Pons (tissue), 1 donor: ENCODE measurements around the gene GPR3.
"Not testable (repeated sequence)": the region's sequence is repeated elsewhere in the genome, so short reads cannot be mapped to it uniquely, and the experiment has no call there.

Experiments
- DNase-seq: peaks from one replicate; pipeline ENCODE4 v3.0.0-alpha.2; 2016; ENCODE audit warnings: low spot score

The GPR3 gene

DNA sequence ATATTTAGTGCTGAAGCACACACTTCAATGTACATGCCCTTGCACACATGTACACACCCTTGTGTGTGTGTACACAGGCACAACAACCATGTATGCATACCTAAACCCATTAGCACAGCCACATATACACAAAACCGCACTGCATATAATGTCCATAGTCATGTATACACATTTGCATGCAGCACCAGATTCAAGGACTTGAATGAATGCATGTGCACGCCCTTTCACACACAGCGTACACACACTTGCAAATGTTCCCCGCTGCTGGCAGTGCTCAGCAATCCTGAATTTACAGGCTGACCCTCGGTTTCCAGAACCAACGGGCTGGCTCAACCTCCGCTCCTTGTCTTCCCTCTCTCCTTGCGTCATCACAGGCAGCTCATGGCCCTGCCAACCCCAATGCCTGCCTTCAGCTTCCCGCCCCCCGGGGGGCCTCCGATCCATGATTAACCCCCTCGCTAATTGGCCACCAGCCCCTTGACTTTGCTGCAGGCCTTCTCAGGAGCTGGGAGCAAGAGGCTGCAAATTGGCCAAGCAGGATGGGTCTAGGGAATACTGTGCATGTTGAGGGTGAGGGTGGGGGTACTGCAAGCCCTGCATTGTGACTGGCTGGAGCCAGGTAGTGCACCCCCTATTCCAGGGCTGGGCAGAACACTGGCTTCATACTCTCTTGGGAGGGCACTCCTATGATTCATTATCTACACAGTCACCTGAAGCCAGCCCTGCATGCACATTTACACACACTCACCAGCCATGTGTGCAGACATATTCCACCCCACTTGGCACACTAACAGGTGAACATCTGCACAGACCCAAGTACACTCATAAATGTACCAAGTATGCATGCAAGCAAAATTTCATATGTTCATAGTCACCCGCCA lies 7.9 kb downstream of the GPR3 start:
- DNase-seq: no peak

- no peak for DNase-seq
Observed at GRCh38 chr1:27400963-27401341, 8.5 kb downstream of the GPR3 start.

DNA sequence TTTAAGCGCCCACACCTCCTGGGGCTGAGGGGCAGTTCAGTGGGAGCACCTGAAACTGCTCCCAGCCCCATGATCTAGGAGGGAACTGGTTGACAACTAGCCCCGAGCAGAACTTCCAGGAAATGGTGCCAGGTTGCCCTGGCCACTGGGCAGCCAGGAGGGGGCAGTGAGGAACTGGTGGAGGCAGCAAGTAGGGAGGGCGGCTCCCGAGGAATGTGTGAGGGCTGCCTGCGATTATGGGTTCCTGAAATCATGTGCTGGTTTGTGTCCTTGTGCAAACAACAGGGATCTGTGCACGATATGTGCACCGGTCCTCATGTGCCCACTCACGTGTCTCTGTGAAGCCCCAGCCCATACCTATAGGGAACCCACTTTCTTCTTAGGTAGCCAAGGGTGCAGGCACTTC lies 9.9 kb downstream of the GPR3 start:
- DNase-seq: peak; percentile 75

DNA sequence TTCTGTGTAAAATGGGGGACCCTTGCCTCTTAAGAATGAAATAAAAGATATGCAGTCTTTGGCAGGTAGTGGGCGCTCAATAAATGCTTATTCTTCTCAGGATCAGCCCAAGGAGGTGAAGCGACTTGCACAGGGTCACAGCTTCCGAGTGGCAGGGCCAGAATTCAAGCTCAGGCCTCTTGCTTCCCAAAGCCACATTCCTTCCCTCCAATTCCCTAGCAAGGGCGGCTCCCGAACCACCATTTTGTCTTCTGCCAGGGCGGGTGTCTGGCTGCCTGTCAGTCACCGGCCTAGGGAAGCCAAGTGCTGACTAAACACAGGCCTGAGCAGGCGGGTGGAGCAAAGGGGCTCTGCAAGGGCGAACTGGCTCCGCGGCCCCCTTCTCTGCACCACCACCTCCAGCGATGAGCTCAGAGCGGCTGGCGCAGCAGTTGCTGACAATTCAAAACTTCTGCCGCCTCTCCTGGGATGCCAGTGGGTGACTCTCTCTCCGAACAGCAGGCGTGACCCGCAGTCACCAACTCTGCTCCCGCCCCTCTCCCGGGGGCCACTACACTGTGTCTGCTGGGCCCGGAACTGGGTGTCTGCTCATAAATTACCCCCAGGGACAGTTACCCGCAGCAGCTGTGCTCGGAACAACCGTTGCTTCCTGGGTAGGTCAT lies 10.8 kb downstream of the GPR3 start:
- DNase-seq: peak; percentile 39

DNA sequence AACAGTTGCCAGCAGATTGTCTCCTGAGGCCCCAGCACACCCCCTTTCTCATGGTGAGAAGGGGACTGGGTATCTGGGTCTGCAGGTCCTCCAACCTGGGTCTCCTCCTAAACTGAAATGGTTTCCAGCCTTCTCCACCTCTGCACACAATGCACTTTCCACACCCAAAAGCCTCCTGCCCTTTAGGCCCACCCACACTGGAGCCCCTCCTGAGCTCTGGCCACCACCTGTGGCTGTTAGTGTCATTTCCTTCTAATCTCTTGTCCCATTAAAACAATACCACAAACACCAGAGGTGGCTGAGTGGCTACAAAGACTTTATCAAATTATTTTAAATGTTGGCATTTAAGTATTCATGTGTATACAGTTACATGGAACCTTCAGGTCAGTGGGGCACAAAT lies 11.5 kb downstream of the GPR3 start:
- DNase-seq: no peak

GRCh38 chr1:27405074-27405473 lies 12.7 kb downstream of the GPR3 start:
- no peak for DNase-seq

DNA sequence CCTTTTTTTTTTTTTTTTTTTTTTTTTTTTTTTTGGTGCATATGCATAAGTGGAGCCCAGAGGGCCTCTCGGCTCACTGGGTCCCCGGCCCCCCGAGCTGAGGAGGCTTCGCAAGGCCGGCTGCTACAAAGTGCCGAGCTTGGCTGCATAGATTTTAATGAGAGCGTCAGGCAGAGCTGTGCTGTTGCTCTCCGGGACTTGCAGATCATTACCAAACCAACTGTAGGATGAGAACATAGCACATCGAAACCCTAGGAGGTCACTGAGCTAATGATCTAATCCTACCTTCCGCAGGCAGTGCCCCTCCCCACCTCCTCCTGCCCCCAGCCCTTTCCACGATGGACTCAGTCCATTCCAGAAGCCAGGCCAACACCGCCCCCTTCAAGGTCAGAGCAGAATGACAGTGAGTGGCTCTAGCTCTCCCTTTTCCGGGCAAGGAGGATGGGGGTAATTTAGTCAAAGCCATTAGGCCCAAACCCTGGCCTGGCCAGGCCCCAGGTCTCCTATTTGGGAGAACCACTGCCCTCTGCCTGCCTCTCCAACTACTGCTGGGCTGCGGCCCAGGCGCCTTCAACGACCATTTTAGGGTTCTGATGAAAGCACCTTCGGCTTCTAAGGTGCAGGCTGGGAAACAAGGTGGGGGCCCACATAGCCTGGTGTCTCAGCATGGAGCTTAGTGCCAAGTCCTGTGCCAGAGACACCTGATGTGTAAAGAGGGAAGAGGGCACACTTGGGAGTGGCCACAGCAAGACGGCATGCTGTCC lies 13.4 kb downstream of the GPR3 start:
- DNase-seq: not testable (repeated sequence)

DNA sequence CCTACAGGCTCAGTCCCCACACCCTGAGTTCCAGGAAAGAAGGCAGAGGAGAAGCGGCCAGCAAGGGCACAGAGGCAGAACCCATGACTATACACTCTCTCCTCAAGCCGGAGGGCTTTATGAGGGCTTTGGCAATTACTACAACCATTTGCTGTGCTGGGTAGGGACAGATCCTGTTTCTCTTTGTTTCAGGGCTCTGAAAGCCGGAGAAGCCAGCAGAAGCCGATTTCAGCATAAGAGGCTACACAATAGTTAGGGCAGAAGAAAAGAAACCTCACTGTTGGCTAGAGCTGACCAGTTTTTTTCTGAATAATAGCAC lies 13.9 kb downstream of the GPR3 start:
- DNase-seq: peak; percentile 72

DNA sequence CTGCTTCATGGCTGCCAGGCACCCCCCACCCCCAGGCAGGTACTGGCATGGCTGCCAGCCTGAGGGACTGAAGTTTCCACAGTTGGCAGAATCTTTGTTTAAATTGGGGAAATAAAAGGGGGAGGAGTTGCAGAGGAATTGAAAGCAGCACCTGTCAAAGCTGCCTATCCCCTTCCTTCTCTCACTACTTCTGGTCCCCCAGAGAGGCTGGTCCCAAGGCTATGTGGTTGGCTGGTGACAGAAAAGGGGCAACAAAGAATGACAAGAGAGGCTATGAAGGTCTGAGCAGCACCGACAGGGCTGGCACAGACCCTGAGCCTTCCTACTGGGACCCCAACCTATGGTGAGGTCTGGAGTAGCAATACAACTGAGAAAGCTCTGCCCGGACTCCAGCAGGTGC lies 14.4 kb downstream of the GPR3 start:
- not testable (repeated sequence) for DNase-seq

DNA sequence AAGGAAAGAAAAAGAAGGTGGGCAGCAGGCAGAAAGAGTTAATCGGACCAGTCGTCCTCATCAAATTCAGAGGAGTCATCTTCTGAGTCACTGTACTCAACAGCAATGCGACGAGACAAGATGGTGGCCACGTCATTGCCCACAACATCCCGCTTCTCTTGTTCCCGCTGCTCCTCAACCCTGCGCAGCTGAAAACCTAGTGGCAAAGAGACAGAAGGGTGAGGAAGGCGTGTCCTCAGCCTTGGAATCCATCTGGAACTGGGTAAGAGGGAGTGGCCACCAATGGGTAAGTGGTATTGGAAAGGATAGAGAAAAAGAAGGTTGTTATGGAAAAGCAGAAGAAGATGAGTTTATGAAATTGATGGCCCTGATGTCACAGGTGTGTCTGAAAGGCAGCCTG lies 15.7 kb downstream of the GPR3 start:
- DNase-seq: no peak

- no peak for DNase-seq
Observed at GRCh38 chr1:27409669-27410068, 17.2 kb downstream of the GPR3 start.

GRCh38 chr1:27410709-27411108 lies 18.3 kb downstream of the GPR3 start:
- DNase-seq: no peak

DNA sequence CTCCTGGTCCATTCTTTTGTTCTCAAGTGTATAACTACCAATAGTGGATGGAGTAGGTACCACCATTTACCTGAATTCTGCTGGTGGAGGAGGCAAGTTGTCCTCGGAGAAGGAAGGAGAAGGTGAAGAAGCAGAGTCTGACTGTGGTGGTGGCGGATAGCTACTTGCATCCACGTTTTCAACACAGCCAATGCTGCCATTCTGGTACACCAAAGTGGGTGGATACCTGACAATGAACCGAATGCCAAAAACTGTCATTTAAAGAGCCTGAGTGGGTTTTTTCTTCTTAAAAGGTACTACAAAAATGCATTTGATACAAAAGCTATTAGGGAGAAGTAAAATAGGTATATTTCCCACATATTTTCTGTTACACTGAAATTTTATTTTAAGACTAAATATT lies 20.1 kb downstream of the GPR3 start:
- DNase-seq: no peak

- DNase-seq: no peak
Observed at GRCh38 chr1:27413004-27413403, 20.6 kb downstream of the GPR3 start.

- peak; percentile 32 for DNase-seq
Observed at GRCh38 chr1:27414091-27414490, 21.7 kb downstream of the GPR3 start.

DNA sequence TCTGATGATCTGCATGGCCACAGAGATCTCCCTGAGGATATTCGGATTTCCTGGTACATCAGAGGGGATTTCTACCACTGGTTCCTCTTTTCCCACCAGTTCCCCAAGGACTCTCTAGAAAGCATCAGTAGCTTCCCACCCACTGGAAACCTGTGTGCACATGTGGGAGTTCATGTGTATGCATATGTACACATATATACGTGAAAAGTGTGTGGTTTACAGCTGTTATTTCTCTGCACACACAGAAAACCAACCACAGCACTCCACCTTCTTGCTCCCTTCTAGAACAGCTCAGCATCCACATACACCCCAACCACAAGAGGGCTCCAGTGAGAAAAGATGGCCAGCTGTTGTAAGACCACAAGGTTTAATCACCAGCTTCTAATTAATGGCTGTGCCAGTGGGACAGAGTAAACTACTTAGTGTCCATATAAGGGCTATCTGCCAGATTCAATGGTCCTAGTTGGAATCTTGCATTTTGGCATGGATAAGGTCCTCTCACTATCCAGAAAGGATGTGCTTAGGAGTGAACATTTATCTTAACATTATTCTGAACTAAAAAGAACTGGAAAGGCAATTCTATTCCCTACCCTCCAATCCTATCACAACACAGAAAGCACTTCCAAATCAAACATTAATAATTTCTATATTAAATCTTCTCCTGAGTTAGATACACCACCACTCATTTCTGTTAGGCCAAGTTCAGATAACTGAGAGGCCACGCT lies 24.1 kb downstream of the GPR3 start:
- DNase-seq: peak; percentile 83

GRCh38 chr1:27417713-27418112 lies 25.3 kb downstream of the GPR3 start:
- DNase-seq: no peak

GRCh38 chr1:27418326-27419185 lies 26.1 kb downstream of the GPR3 start:
- DNase-seq: peak; percentile 92

GRCh38 chr1:27423709-27424108 lies 31.3 kb downstream of the GPR3 start:
- no peak for DNase-seq

GRCh38 chr1:27427329-27427728 lies 34.9 kb downstream of the GPR3 start:
- DNase-seq: peak; percentile 82

DNA sequence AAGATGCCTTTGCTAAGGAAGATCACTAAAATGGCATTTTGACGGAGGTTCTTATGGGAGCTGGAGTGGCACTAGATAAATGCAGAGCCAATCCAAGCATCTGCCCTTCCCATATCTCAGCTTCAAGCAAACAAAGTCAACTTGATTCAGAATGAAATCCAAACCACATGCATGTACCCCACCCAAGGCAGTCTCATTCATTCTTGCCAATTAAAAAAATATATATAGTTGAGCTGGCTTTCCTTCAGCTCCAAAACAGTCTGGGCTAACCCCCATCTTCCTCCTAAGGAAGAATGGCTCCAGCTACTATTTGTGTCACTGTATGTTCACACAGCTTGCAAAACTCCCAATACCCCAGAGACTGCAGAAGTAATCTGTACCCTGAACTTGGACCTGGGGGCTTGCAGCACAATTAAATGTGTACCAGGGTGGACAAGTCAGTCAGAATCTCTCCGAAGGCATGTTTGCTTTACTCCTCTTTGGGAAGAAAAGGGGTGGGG lies 35.4 kb downstream of the GPR3 start:
- DNase-seq: no peak
